NCI-H446 (cell line): ENCODE measurements around the gene CEP85.
A peak's percentile ranks its signal among the peaks of the same experiment; 100 is the strongest.
"Not testable (repeated sequence)": the region's sequence is repeated elsewhere in the genome, so short reads cannot be mapped to it uniquely, and the experiment has no call there.

Experiments used
- DNase-seq, 2 experiments: peaks; one replicate each; lab custom pipeline; 2025; lab: John Stamatoyannopoulos, UW

CEP85 gene

DNA sequence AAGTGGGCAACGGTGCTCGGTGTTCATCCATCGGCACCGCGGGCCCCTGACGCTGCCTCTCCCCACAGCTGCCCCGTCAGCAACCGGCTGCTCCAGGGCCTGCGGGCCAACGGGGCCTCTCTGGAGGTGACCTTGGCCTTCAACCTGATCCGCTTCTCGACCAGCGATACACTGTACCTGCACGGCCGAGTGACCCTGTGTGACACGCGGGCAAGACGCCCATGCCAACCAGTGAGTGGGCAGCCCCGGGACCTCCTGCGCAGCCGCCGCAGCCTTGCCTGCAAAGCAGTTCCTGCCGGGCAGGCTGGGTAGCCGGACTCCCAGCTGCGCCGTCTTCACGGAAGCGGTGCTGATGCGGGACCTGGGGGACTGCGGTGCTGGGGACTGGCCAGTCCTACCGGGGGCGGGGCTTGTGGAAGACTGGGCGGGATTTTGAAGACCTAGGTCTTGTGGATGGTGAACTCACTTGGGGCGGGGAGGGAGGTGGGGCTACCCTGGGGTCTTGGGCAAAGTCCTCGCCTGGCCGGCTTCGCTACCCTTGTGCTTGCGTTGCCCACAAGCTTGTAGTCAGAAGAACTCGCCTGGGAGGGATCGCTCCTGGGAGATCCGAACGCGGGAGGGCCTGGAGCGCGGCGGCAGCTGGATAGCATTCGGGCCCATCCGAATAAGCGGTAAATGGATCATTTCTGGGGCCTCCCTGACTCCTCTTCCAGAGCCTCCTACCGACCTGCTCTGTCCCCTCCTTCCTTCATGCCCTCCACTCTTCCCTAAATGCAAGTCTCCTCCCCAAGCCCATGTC lies 8.8 kb upstream of the CEP85 start:
- DNase-seq, result no peak

- DNase-seq, result not testable (repeated sequence)
Observed at GRCh38 chr1:26230682-26231081, 3.3 kb upstream of the CEP85 start.

DNA sequence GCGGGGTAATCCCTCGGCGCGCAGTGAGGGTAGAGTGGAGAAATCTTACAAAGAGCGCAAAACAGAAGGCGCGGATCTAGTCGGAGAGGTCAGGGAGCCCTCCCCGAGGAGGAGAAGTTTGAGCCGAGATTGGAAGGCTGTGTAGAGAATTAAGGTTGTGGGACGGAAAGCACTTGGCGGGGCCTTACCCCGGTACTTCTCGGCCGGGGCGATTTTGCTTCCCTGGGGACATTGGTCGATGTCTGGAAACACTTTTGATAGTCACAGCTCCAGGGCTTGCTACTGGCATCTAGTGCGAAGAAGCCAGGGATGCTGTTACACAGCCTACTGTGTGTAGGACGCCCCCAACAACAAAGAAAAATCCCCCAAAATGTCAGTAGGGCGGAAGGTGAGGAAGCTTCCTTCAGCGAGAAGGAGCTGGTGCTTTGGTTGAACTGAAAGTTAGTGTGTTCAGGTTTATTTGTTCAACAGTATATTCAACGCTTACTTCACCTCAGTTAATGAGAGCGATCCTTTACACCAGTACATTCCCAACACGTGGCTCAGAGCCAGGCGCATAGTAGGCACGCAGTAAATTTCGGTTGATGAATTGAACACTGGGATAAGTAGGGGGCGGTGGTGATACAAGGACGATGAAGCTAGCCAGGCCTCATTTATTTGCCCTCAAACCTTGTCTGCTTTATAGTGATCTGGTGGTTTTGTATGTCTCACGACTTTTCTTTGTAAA lies 807 bp downstream of the CEP85 start:
- DNase-seq, result peak; percentile 23 to 36

- peak in 1 of 2 experiments; percentile 19 for DNase-seq
Observed at GRCh38 chr1:26237230-26237966, 3.4 kb downstream of the CEP85 start.

GRCh38 chr1:26239936-26240335 lies 5.9 kb downstream of the CEP85 start:
- DNase-seq, result no peak

DNA sequence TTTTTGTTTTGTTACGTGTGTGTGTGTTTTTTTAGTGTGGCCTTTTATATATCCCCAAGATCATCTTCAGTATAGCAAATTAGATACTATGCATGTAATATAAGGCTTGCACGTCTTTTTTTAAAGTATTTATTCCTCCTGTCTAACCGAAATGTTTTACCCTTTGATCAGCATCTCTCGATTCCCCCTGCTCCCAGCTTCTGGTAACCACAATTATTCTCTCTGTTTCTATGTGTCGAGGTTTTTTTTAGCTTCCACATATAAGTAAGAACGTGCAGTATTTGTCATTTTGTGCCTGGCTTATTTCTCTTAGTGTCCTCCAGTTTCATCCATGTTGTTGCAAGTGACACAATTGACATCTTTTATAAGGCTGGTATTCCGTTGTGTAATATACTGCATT lies 18.7 kb downstream of the CEP85 start:
- no peak for DNase-seq

GRCh38 chr1:26254404-26254803 lies 20.4 kb downstream of the CEP85 start:
- no peak for DNase-seq

DNA sequence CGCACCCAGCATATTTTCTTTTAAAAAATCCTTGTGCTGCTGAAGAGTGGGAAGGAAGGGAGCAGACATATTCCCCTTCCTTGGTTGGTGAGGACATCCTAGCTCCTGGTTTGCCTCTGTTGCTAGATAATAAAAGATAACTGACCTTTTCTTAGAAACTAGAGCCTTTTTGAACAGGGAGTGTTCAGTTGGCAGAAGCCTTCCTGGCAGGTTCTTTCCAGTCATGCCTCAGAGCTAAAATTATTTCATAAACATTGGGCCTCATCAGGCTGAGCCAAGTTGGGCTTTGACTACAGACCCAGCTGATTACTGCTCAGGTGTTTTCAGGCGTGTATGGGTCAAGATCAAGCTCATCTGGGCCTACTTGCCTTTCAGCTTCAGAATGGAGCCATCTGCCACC lies 23.2 kb downstream of the CEP85 start:
- no peak for DNase-seq

DNA sequence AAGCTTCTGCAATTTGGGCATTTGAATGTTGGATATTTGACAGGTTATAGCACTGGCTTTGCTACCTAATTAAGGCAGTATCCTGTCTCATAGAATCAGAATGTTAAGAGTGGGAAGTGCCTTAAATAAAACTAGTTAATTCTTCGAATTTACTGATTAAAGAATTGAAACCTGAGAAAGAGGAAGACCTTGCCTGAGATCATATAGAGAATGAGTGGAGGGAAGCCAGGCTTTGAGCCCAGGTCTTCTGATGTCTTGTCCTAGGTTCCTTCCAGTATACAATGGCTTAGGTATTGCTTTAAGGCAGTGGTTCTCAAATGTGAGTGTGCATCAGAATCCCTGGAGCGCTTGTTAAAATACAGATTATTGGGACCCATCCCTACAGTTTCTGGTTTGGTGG lies 25.0 kb downstream of the CEP85 start:
- no peak for DNase-seq

DNA sequence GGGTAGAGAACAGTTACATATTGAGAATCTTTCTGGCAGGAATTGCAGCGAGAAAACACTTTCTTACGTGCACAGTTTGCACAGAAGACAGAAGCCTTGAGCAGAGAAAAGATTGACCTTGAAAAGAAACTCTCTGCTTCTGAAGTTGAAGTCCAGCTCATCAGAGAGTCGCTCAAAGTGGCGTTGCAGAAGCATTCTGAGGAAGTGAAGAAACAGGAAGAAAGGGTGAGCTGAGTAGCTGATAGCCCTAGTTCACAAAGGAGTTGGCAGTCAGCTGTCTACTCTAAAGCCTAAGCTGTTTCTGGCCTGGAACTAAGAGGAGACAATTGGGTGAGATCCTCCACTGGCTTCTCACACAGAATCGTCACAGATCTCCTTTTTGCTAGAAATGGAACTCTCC lies 25.6 kb downstream of the CEP85 start:
- no peak for DNase-seq

DNA sequence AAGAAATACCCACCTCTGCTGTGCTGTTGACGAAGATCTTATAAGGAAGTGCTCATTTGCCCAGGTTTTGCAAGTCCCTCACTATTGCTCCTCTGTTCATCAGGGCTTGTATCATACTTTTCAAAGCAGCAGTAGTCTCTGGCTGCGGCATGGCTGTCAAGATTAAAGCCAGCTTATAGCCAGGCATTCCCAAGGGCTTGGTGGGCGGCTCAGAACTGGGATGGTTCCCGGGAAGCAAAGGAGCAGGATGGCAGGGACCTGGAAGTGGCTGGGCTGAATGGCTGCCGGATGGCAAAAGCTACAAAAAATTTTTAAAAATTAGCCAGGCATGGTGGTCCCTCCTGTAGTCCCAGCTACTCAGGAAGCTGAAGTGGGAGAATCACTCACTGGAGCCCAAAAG lies 29.2 kb downstream of the CEP85 start:
- DNase-seq, result no peak

GRCh38 chr1:26265405-26265804 lies 31.4 kb downstream of the CEP85 start:
- DNase-seq, result no peak

DNA sequence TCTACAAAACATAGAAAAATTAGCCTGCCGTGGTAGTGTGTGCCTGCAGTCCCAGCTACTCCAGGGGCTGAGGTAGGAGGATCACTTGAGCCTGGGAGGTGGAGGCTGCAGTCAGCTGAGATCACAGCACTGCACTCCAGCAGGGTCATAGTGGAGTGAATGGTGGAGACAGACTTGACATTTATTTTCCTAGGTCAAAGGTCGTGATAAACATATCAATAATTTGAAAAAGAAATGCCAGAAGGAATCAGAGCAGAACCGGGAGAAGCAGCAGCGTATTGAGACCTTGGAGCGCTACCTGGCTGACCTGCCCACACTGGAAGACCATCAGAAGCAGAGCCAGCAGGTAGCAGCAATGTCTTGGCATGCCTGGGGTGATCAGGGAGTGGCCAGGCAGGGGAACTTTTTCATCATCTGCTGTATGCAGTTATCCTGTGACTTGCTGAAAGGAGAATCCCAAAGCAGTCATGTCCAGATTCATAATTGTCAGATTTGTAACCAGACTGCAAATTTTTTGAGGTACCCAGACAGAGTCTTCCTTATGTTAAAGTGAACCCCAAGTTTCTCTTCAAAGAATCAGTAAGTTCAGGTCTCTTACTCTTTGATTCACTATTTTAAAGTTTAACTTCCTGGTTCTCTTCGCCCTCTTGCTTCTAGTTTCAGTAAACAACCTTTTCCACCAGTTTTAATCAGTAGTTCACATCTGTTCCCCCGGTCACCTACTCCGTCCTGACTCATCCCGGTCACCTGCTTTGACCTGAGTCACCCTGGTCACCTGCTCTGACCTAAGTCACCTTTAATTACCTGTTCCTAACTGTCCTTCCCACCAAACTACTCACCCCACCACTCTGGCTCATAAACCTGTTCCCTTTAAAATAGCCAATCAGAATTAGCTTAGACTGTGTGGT lies 34.5 kb downstream of the CEP85 start:
- no peak for DNase-seq

DNA sequence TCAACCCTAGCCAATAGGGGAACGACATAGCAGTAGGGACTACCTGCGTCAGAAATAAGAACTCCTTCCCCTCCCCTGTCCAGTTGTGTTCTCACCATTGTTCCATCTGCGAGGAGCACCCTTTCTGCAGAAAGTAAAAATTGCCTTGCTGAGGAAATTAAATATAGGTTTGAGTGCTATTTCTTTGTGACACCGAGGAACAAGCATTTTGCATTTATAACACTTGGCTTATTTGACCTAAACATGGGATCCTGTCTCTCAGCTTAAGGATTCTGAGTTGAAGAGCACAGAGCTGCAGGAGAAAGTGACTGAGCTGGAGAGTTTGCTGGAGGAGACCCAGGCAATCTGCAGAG lies 35.2 kb downstream of the CEP85 start:
- no peak for DNase-seq

- no peak for DNase-seq
Observed at GRCh38 chr1:26274801-26275425, 40.9 kb downstream of the CEP85 start.

DNA sequence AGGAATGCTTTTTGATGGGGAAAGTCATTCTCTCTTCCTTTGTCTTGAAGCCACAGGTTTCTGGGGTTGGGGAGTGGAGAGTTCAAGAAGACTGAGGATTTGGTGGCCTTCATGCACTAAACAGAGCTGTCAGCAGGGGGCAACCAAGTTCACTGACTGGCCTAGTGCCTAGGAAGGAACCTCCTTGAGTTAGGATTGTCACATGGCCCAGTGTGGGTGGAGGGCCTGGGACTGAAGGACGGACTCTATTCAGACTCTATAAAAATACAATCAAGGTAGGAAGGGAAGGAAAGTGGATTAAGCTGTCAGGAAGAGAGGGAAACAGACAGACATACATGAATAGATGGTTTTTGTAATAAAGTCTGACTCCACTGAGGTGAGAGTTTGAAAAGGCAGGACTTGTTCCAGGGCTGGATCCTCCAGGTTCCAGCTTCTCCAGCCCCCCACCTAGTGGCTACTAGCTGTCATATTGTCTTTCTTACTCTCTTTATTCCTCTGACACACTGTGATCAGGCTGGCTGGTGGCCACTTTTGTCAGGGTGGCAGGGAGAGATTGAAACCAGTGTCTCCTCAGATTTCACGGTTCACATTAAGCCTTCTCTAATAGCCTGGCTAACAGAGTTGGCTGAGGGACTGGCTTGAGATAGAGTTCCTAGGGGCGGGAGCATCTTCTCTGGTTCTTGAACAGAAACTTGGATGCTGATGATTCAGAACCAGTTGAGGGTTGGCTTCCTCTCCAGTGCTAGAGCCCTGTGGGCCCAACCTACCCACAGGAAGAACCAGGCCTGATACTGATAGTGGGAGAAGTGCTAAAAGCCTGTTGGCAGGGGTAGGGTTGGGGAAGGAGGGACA lies 41.8 kb downstream of the CEP85 start:
- DNase-seq, result peak; percentile 37 to 82

DNA sequence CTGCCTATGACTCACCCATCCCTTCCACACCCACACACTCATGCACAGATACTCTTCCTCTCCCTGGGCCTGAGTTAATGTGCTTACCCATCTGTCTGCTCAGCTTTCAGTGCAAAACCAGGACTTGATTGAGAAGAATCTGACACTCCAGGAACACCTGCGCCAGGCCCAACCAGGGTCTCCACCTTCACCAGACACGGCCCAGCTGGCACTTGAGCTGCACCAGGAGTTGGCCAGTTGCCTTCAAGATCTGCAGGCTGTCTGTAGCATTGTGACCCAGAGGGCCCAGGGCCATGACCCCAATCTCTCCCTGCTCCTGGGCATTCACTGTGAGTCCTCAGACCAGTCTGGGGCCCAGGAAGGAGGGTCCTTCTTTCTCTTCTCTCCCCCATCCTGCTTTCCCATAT lies 42.4 kb downstream of the CEP85 start:
- peak in 1 of 2 experiments; percentile 46 for DNase-seq

DNA sequence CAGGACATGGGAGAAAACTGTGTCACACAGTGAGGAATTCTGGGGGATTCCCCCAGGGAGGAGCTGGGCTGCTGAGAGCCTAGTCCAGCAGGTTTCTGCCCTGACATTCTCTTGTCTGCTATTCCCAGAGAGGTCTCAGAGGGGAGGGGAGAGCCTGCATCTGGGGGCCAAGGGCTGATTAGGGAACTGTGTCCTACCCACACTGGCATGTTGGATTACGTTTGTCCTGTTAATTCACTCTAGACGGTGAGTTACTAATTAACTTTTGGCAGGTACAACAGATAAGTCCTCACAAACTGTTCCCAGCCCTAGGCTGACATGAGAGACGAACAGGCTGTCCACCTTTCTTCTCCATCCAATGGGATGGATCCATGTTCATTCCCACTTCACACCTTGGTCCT lies 43.3 kb downstream of the CEP85 start:
- no peak for DNase-seq

DNA sequence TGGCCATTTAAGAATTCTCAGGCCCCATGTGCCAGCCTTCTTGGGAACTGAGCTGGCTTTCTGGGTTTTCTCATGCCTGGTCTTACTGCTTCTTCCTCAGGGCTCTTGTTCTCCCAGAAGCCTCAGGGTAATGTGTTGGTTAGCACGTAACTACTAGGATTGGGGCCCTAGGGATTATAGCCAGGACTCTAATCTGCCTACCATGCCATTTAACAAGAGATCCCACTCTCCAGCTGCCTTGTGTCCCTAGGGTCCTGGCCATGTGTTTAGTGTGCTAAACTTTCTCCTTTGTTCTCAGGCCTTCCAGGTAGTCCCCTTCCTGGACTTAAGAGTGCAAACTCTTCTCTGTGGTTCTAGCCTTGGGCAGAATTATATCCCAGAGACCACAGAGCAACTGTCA lies 43.7 kb downstream of the CEP85 start:
- no peak for DNase-seq

- DNase-seq, result no peak
Observed at GRCh38 chr1:26278303-26278702, 44.3 kb downstream of the CEP85 start.
